Measurements from ENCODE around the gene EPHB4.

Gene EPHB4

GRCh38 chr7:100806276-100806675, 21.0 kb downstream of the EPHB4 start:
- FAIRE-seq, result no peak
- no peak for DNase-seq (ENCODE audit: insufficient read length, low spot score)
- TF ChIP-seq CTCF (IDR thresholded peaks at IDR 0.05; ENCODE audit: insufficient read depth, missing control alignments), result no peak

GRCh38 chr7:100804681-100805431, 22.5 kb downstream of the EPHB4 start:
- FAIRE-seq, result no peak
- TF ChIP-seq CTCF (IDR thresholded peaks at IDR 0.05; ENCODE audit: insufficient read depth, missing control alignments), result no peak
- DNase-seq (ENCODE audit: insufficient read length, low spot score), result no peak

GRCh38 chr7:100803398-100804161, 23.7 kb downstream of the EPHB4 start:
- no peak for TF ChIP-seq CTCF (IDR thresholded peaks at IDR 0.05; ENCODE audit: insufficient read depth, missing control alignments)
- peak; percentile 97 for DNase-seq (ENCODE audit: insufficient read length, low spot score)
- no peak for FAIRE-seq

- DNase-seq (ENCODE audit: insufficient read length, low spot score), result no peak
- TF ChIP-seq CTCF (IDR thresholded peaks at IDR 0.05; ENCODE audit: insufficient read depth, missing control alignments), result no peak
- FAIRE-seq, result no peak
Observed at GRCh38 chr7:100802951-100803350, 24.4 kb downstream of the EPHB4 start.

- no peak for DNase-seq (ENCODE audit: insufficient read length, low spot score)
- no peak for FAIRE-seq
- TF ChIP-seq CTCF (IDR thresholded peaks at IDR 0.05; ENCODE audit: insufficient read depth, missing control alignments), result no peak
Observed at GRCh38 chr7:100801833-100802568, 25.3 kb downstream of the EPHB4 start.

- TF ChIP-seq CTCF (IDR thresholded peaks at IDR 0.05; ENCODE audit: insufficient read depth, missing control alignments), result peak; percentile 74
- FAIRE-seq, result no peak
- no peak for DNase-seq (ENCODE audit: insufficient read length, low spot score)
Observed at GRCh38 chr7:100799037-100799896, 28.1 kb downstream of the EPHB4 start.
